ENCODE results near the gene NAA50.

Gene NAA50

GRCh38 chr3:113685956-113686721 is 59.9 kb downstream of the NAA50 start:
- DNase-seq (ENCODE audit: low read depth) = no peak

- DNase-seq (ENCODE audit: low read depth) = no peak
These were observed 60.9 kb downstream of the NAA50 start for GRCh38 chr3:113685124-113685523.

GRCh38 chr3:113684271-113684819 is 61.7 kb downstream of the NAA50 start:
- DNase-seq (ENCODE audit: low read depth) = no peak

- DNase-seq (ENCODE audit: low read depth) = no peak
These were observed 67.3 kb downstream of the NAA50 start for GRCh38 chr3:113678773-113679172.

- DNase-seq (ENCODE audit: low read depth) = no peak
These were observed 68.3 kb downstream of the NAA50 start for GRCh38 chr3:113677737-113678136.

- DNase-seq (ENCODE audit: low read depth) = no peak
These were observed 69.8 kb downstream of the NAA50 start for GRCh38 chr3:113676261-113676660.

- DNase-seq (ENCODE audit: low read depth) = no peak
These were observed 72.5 kb downstream of the NAA50 start for GRCh38 chr3:113673593-113673992.

- no peak for DNase-seq (ENCODE audit: low read depth)
These were observed 78.0 kb downstream of the NAA50 start for GRCh38 chr3:113668015-113668414.

All from T-helper 22 cell (primary cell).